HepG2 (cell line): ENCODE measurements around the gene WNT7A.

Experiments used
- EZH2 ChIP-seq: conservative IDR thresholded peaks from 2 replicates; pipeline ENCODE4 v1.6.1; 2012; ENCODE audit warnings: mild to moderate bottlenecking, low read depth, low read length, moderate library complexity
- MIXL1 ChIP-seq: IDR thresholded peaks from 2 replicates; pipeline ENCODE4 v1.6.1; 2016
- RNF2 ChIP-seq: fragments of 450-650 bp; conservative IDR thresholded peaks from 2 replicates; pipeline ENCODE4 v1.6.1; 2016; ENCODE audit warnings: low read depth
- ZBTB4 ChIP-seq: sonication (generic); formaldehyde crosslinking; IDR thresholded peaks from 2 replicates; pipeline ENCODE4 v1.4.0; 2020; ENCODE audit warnings: missing genetic modification reagents, mild to moderate bottlenecking, borderline replicate concordance
- ZNF446 ChIP-seq: sonication (generic); formaldehyde crosslinking; IDR thresholded peaks from 2 replicates; pipeline ENCODE4 v1.5.0; 2020; ENCODE audit warnings: mild to moderate bottlenecking, missing genetic modification reagents
- ZNF879 ChIP-seq: sonication (generic); formaldehyde crosslinking; IDR thresholded peaks from 2 replicates; pipeline ENCODE4 v1.8.1; 2023; ENCODE audit warnings: missing genetic modification reagents
- TF ChIP-seq, protein P1 (sequence below): sonication (generic); formaldehyde crosslinking; conservative IDR thresholded peaks from 2 replicates; pipeline ENCODE4 v1.4.0; 2020; ENCODE audit warnings: missing genetic modification reagents
- TF ChIP-seq, protein P2 (sequence below), 2 experiments: IDR thresholded peaks; 2 replicates each; pipeline ENCODE4 v1.6.1; 2011 to 2012; ENCODE audit warnings: low read length in 2 of 2, borderline replicate concordance in 1 of 2, low read depth in 1 of 2, mild to moderate bottlenecking in 1 of 2, moderate library complexity in 1 of 2
- TF ChIP-seq, protein P3 (sequence below): sonication (generic); formaldehyde crosslinking; IDR thresholded peaks from 2 replicates; pipeline ENCODE4 v1.5.0; 2020; ENCODE audit warnings: mild to moderate bottlenecking, missing genetic modification reagents, moderate library complexity

GRCh38 chr3:13874891-13875290 lies 5.0 kb downstream of the WNT7A start:
- TF ChIP-seq ZNF446 (CRISPR knock-in tag) (no peak), MIXL1 (no peak), ZBTB4 (CRISPR knock-in tag) (no peak), EZH2 (no peak), RNF2 (no peak), ZNF879 (no peak)
- TF ChIP-seq, protein P1, sequence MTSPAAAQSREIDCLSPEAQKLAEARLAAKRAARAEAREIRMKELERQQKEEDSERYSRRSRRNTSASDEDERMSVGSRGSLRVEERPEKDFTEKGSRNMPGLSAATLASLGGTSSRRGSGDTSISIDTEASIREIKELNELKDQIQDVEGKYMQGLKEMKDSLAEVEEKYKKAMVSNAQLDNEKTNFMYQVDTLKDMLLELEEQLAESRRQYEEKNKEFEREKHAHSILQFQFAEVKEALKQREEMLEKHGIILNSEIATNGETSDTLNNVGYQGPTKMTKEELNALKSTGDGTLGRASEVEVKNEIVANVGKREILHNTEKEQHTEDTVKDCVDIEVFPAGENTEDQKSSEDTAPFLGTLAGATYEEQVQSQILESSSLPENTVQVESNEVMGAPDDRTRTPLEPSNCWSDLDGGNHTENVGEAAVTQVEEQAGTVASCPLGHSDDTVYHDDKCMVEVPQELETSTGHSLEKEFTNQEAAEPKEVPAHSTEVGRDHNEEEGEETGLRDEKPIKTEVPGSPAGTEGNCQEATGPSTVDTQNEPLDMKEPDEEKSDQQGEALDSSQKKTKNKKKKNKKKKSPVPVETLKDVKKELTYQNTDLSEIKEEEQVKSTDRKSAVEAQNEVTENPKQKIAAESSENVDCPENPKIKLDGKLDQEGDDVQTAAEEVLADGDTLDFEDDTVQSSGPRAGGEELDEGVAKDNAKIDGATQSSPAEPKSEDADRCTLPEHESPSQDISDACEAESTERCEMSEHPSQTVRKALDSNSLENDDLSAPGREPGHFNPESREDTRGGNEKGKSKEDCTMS (CRISPR knock-in tag): no peak
- TF ChIP-seq, protein P2, sequence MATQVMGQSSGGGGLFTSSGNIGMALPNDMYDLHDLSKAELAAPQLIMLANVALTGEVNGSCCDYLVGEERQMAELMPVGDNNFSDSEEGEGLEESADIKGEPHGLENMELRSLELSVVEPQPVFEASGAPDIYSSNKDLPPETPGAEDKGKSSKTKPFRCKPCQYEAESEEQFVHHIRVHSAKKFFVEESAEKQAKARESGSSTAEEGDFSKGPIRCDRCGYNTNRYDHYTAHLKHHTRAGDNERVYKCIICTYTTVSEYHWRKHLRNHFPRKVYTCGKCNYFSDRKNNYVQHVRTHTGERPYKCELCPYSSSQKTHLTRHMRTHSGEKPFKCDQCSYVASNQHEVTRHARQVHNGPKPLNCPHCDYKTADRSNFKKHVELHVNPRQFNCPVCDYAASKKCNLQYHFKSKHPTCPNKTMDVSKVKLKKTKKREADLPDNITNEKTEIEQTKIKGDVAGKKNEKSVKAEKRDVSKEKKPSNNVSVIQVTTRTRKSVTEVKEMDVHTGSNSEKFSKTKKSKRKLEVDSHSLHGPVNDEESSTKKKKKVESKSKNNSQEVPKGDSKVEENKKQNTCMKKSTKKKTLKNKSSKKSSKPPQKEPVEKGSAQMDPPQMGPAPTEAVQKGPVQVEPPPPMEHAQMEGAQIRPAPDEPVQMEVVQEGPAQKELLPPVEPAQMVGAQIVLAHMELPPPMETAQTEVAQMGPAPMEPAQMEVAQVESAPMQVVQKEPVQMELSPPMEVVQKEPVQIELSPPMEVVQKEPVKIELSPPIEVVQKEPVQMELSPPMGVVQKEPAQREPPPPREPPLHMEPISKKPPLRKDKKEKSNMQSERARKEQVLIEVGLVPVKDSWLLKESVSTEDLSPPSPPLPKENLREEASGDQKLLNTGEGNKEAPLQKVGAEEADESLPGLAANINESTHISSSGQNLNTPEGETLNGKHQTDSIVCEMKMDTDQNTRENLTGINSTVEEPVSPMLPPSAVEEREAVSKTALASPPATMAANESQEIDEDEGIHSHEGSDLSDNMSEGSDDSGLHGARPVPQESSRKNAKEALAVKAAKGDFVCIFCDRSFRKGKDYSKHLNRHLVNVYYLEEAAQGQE (IDR thresholded peaks at IDR 0.05; ENCODE audit: borderline replicate concordance in 1 of 2, low read depth in 1 of 2, low read length in 2 of 2): no peak
- TF ChIP-seq, protein P3, sequence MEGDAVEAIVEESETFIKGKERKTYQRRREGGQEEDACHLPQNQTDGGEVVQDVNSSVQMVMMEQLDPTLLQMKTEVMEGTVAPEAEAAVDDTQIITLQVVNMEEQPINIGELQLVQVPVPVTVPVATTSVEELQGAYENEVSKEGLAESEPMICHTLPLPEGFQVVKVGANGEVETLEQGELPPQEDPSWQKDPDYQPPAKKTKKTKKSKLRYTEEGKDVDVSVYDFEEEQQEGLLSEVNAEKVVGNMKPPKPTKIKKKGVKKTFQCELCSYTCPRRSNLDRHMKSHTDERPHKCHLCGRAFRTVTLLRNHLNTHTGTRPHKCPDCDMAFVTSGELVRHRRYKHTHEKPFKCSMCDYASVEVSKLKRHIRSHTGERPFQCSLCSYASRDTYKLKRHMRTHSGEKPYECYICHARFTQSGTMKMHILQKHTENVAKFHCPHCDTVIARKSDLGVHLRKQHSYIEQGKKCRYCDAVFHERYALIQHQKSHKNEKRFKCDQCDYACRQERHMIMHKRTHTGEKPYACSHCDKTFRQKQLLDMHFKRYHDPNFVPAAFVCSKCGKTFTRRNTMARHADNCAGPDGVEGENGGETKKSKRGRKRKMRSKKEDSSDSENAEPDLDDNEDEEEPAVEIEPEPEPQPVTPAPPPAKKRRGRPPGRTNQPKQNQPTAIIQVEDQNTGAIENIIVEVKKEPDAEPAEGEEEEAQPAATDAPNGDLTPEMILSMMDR (CRISPR knock-in tag): no peak
